AG04449 (cell line): ENCODE measurements around the gene ARHGAP8.

ENCODE experiments used
- CTCF ChIA-PET: fragments of 350-600 bp; formaldehyde crosslinking; extraction: SDS; loops from one replicate; lab custom pipeline; 2021; ENCODE audit warnings: antibody characterized with exemption; lab: Yijun Ruan, JAX
- POLR2A ChIA-PET: fragments of 400-600, 350-600 bp; formaldehyde crosslinking; extraction: SDS; loops from one replicate; lab custom pipeline; 2020; ENCODE audit warnings: antibody characterized with exemption, inconsistent platforms; lab: Yijun Ruan, JAX
- DNase-seq: peaks from one replicate; pipeline ENCODE4 v3.0.0-alpha.2; 2010; ENCODE audit warnings: low read depth, low spot score
- H3K4me3 ChIP-seq: 2 replicates; pipeline ENCODE4 v1.5.1; 2011; ENCODE audit warnings: low read depth, mild to moderate bottlenecking, control low read depth, low read length
- CTCF ChIP-seq: IDR thresholded peaks from one replicate; pipeline ENCODE4 v1.5.1; 2011; ENCODE audit warnings: mild to moderate bottlenecking, moderate library complexity, low read length, control low read depth, inconsistent platforms; ENCODE audit not compliant: insufficient read depth; ENCODE audit errors: missing control alignments

Gene ARHGAP8

GRCh38 chr22:44775862-44776261 lies 23.5 kb downstream of the ARHGAP8 start:
- H3K4me3 ChIP-seq, result no peak overlapping the region
- ChIA-PET CTCF (interaction anchor here (0.6 to 1.1 kb wide), 3 partner anchors 78 to 1412 kb away, joined by 3 read pairs; no protein-coding TSS in a partner anchor), POLR2A (no interaction called here)
- DNase-seq, result no peak
- TF ChIP-seq CTCF, result no peak

GRCh38 chr22:44776605-44777363 lies 24.4 kb downstream of the ARHGAP8 start:
- CTCF ChIA-PET, result no interaction called here
- POLR2A ChIA-PET, result no interaction called here
- no peak for DNase-seq
- TF ChIP-seq CTCF, result no peak
- H3K4me3 ChIP-seq, result no peak overlapping the region

- DNase-seq, result no peak
- ChIA-PET CTCF (no interaction called here), POLR2A (no interaction called here)
- TF ChIP-seq CTCF, result no peak
- no peak overlapping the region for H3K4me3 ChIP-seq
Observed at GRCh38 chr22:44777364-44777755, 25.0 kb downstream of the ARHGAP8 start.

- TF ChIP-seq CTCF, result no peak
- ChIA-PET CTCF (no interaction called here), POLR2A (no interaction called here)
- no peak overlapping the region for H3K4me3 ChIP-seq
- no peak for DNase-seq
Observed at GRCh38 chr22:44780876-44781449, 28.6 kb downstream of the ARHGAP8 start.

GRCh38 chr22:44782363-44782963 lies 30.1 kb downstream of the ARHGAP8 start:
- no peak for TF ChIP-seq CTCF
- no peak overlapping the region for H3K4me3 ChIP-seq
- no peak for DNase-seq
- ChIA-PET POLR2A (no interaction called here), CTCF (no interaction called here)

GRCh38 chr22:44783091-44783490 lies 30.7 kb downstream of the ARHGAP8 start:
- no peak for TF ChIP-seq CTCF
- H3K4me3 ChIP-seq, result no peak overlapping the region
- POLR2A ChIA-PET, result no interaction called here
- CTCF ChIA-PET, result no interaction called here
- no peak for DNase-seq
